Fibroblast of the aortic adventitia (primary cell): ENCODE results near the gene TCP11. TPM values are rescaled to one million over a fixed set of nuclear protein-coding genes. Genes with fewer than 3 reads are reported as not detected.
"Not testable (repeated sequence)": the region's sequence is repeated elsewhere in the genome, so short reads cannot be mapped to it uniquely, and the experiment has no call there.

Source experiments
- DNase-seq: peaks from one replicate; pipeline ENCODE4 v3.0.0-alpha.2; 2010; ENCODE audit warnings: low read depth
- H3K4me3 ChIP-seq: 2 replicates; pipeline ENCODE4 v1.5.1; 2011; ENCODE audit warnings: low read depth, mild to moderate bottlenecking, control low read depth, low read length, moderate library complexity
- total RNA-seq: library from RNA; depleted of rRNA; stranded (reverse); fragments of >200 nt; gene quantifications from 2 replicates; pipeline ENCODE4 v1.2.3, GENCODE V29; 2012; ENCODE audit warnings: low replicate concordance
- TF ChIP-seq, protein P1 (sequence below): IDR thresholded peaks from 2 replicates; pipeline ENCODE4 v1.5.1; 2011; ENCODE audit warnings: mild to moderate bottlenecking, low read length, control low read depth, inconsistent platforms; ENCODE audit not compliant: insufficient read depth

TCP11 gene
- total RNA-seq, 1 donor, result 0.36 TPM

DNA sequence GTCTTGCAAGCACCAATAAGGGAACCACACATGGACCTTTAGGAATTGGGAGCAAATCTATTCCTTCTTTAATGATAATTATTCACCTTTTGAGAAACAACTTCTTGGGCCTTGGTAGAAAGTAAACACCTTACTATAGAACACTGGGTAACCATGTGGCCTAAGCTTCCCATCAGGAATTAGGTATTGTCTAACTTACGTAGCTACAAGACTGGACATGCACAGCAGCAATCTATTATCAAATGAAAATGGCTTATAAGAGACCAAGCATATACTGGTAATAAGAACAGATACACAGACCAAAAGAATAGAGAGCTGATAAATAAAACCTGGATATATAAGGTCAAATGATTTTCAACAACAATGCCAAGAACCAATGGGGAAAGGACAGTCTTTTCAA is 16.8 kb downstream of the TCP11 start:
- H3K4me3 ChIP-seq, result no peak overlapping the region
- TF ChIP-seq, protein P1, sequence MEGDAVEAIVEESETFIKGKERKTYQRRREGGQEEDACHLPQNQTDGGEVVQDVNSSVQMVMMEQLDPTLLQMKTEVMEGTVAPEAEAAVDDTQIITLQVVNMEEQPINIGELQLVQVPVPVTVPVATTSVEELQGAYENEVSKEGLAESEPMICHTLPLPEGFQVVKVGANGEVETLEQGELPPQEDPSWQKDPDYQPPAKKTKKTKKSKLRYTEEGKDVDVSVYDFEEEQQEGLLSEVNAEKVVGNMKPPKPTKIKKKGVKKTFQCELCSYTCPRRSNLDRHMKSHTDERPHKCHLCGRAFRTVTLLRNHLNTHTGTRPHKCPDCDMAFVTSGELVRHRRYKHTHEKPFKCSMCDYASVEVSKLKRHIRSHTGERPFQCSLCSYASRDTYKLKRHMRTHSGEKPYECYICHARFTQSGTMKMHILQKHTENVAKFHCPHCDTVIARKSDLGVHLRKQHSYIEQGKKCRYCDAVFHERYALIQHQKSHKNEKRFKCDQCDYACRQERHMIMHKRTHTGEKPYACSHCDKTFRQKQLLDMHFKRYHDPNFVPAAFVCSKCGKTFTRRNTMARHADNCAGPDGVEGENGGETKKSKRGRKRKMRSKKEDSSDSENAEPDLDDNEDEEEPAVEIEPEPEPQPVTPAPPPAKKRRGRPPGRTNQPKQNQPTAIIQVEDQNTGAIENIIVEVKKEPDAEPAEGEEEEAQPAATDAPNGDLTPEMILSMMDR, result no peak
- no peak for DNase-seq

DNA sequence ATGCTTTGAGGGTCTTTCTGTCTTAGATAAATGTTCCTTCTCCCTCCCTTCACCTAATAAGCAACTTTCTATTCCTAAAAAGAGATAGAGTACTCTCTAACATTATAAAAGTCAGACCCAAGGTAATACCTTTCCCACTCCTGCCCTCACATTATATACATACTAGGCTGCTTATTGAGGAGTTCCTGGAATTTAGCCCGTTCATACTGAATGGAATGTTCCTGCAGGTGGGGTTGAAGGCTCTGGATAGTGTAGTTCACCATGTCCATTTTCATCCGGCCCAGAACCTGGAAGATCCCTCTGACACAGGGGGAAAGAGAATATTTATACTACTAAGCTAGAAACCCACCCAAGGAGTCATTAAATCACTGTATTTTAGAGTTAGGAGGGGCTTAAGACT is 20.4 kb downstream of the TCP11 start:
- no peak overlapping the region for H3K4me3 ChIP-seq
- TF ChIP-seq, protein P1, result no peak
- no peak for DNase-seq

DNA sequence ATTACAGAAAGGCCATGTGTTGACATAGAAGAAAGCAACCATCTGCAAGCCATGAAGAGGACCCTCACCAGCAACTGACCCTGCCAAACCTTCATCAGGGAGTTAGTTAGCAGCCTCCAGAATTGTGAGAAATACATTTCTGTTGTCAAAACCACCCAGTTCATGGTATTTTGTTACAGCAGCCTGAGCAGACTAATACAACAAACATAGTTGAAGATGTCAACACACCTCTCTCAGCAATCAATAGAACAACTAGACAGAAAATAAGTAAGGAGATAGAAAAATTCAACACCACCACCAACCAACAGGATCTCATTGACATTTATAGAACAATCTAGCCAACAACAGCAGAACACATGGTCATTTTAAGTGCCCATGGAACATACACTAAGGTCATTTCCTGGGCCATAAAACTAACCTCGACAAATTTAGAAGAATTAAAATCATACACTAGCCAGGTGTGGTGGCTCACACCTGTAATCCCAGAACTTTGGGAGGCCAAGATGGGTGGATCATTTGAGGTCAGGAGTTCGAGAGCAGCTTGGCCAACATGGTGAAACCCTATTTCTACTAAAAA is 32.7 kb downstream of the TCP11 start:
- H3K4me3 ChIP-seq, result no peak overlapping the region
- TF ChIP-seq, protein P1, result no peak
- DNase-seq, result no peak

DNA sequence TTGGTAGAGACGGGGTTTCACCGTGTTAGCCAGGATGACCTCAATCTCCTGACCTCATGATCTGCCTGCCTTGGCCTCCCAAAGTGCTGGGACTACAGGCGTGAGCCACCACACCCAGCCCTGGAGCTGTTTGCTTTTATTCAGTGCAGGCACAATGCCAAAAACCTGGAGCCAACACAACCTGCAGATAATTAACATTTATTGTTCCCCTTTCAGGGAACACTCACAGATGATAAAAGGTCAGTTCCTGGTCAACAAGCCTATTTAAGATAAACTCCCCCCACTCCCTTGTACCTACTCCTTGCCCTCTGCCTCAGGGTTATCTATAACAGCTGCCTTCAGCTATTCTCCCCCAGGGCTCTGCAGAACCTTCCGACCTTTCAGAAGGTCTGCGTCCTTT is 33.4 kb downstream of the TCP11 start:
- not testable (repeated sequence) for DNase-seq, H3K4me3 ChIP-seq

DNA sequence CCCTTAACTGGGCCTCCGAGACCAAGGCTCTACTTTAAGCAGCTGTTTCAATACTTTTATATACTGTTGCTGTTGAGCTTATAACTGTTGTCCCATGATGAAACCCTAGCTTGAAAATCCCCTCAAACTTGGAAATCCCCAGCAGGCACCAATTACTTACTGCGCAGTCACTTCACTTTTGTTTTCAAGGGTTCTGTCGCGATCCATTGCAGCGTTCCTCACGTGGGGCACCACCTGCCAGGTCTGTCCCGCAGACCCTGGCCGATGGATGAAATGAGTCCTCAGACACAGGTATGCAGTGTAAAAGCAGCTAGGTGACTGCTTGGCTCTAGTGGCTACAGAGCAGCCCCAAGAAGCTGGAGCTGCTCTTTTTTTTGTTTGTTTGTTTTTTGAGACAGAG is 33.9 kb downstream of the TCP11 start:
- not testable (repeated sequence) for DNase-seq

DNA sequence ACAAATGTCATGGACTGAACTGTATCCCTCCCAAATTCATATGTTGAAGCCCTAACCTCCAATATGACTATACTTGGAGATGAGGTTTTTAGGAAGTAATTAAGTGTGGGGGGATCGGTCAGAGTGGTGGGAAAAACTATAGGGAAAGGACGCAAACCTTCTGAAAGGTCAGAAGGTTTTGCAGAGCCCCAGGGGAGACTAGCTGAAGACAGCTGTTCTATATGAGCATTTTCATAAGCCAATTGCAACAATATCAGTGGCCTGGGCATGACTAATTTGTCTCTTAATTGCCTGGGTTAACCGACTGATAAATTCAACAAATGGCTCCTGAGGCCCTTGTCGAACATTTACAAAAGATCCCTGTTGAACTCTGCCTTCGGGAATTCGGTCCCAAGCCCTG is 35.1 kb downstream of the TCP11 start:
- DNase-seq, H3K4me3 ChIP-seq: not testable (repeated sequence)

More for the DNA sequence above, 33.9 kb downstream of the TCP11 start:
- H3K4me3 ChIP-seq, result not testable (repeated sequence)

DNA sequence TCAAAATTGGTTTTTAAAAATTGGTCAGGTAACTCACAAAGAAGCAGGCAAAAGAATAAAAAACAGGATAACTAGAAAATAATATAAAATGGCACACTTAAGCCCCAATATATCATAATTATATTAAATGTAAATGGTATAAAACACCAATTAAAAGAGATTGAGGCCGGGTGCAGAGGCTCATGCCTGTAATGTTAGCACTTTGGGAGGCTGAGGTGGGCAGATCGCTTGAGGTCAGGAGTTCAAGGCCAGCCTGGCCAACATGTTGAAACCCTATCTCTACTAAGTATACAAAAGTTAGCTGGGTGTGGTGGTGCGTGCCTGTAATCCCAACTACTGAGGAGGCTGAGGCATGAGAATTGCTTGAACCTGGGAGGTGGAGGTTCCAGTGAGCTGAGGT is 36.1 kb downstream of the TCP11 start:
- no peak for DNase-seq
- H3K4me3 ChIP-seq, result no peak overlapping the region
- TF ChIP-seq, protein P1, result no peak

DNA sequence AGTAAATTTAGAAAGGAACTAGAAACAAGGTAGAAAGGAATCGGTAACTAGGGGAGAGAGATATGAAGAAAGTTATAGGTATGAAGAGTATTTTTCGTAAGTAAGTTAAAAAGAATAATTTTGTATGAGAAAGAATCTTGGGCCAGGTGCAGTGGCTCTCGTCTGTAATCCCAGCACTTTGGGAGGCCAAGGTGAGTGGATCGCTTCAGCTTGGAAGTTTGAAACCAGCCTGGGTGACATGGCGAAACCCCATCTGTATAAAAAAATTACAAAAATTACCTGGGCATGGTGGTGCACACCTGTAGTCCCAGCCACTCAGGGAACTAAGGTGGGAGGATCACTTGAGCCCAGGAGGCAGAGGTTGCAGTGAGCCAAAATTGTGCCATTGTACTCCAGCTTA is 42.0 kb downstream of the TCP11 start:
- DNase-seq, result no peak
- no peak overlapping the region for H3K4me3 ChIP-seq
- TF ChIP-seq, protein P1, result no peak
